Astrocyte of the cerebellum (primary cell): ENCODE data around the gene OR5H15.
"Not testable (repeated sequence)": the region's sequence is repeated elsewhere in the genome, so short reads cannot be mapped to it uniquely, and the experiment has no call there.

Source experiments
- DNase-seq: peaks from one replicate; pipeline ENCODE4 v3.0.0-alpha.2; 2011; ENCODE audit warnings: low read depth
- H3K4me3 ChIP-seq: 2 replicates; pipeline ENCODE4 v1.5.1; 2011; ENCODE audit warnings: mild to moderate bottlenecking, low read depth, low read length, moderate library complexity
- CTCF ChIP-seq: IDR thresholded peaks from 2 replicates; pipeline ENCODE4 v1.5.1; 2012; ENCODE audit warnings: low read length, low read depth, moderate library complexity, mild to moderate bottlenecking; ENCODE audit errors: missing control alignments
- in situ Hi-C: cut with HindIII; loops from 2 replicates; pipeline ENCODE4 v1.10.0; 2017; ENCODE audit warnings: low sequenced_read_pairs

The OR5H15 gene

GRCh38 chr3:98151241-98151640 lies 15.3 kb upstream of the OR5H15 start:
- DNase-seq: no peak
- no peak overlapping the region for H3K4me3 ChIP-seq
- no peak for TF ChIP-seq CTCF
- in situ Hi-C loops: no loop called here

- in situ Hi-C loops: no loop called here
- no peak for DNase-seq
These were observed 4.6 kb downstream of the OR5H15 start for GRCh38 chr3:98171071-98171470.

GRCh38 chr3:98172621-98173020 lies 6.1 kb downstream of the OR5H15 start:
- in situ Hi-C loops: no loop called here
- no peak for TF ChIP-seq CTCF
- H3K4me3 ChIP-seq: no peak overlapping the region
- DNase-seq: no peak

More at GRCh38 chr3:98171071-98171470, 4.6 kb downstream of the OR5H15 start:
- H3K4me3 ChIP-seq: no peak overlapping the region
- TF ChIP-seq CTCF: no peak

- in situ Hi-C loops: no loop called here
- no peak for TF ChIP-seq CTCF
- H3K4me3 ChIP-seq: no peak overlapping the region
- DNase-seq: no peak
These were observed 13.9 kb downstream of the OR5H15 start for GRCh38 chr3:98180319-98180890.

- H3K4me3 ChIP-seq: no peak overlapping the region
- no peak for TF ChIP-seq CTCF
- no peak for DNase-seq
- in situ Hi-C loops: no loop called here
These were observed 15.7 kb downstream of the OR5H15 start for GRCh38 chr3:98182196-98182595.

- DNase-seq: no peak
- no peak overlapping the region for H3K4me3 ChIP-seq
- in situ Hi-C loops: no loop called here
- TF ChIP-seq CTCF: no peak
These were observed 18.7 kb downstream of the OR5H15 start for GRCh38 chr3:98185180-98185579.

GRCh38 chr3:98188545-98188944 lies 22.0 kb downstream of the OR5H15 start:
- TF ChIP-seq CTCF: no peak
- DNase-seq: no peak
- no peak overlapping the region for H3K4me3 ChIP-seq
- in situ Hi-C loops: no loop called here

- in situ Hi-C loops, DNase-seq, H3K4me3 ChIP-seq: not testable (repeated sequence)
These were observed 24.4 kb downstream of the OR5H15 start for GRCh38 chr3:98190911-98191310.

GRCh38 chr3:98196293-98196692 lies 29.8 kb downstream of the OR5H15 start:
- in situ Hi-C loops, H3K4me3 ChIP-seq, DNase-seq: not testable (repeated sequence)
